Muscle layer of duodenum (tissue), 2 donors: ENCODE results near the gene CYTL1.

Source experiments
- H3K27ac ChIP-seq: one replicate; pipeline ENCODE4 v1.7.0; 2013; ENCODE audit warnings: mild to moderate bottlenecking, low read length
- H3K27me3 ChIP-seq: one replicate; pipeline ENCODE4 v1.7.0; 2013; ENCODE audit warnings: low read depth, mild to moderate bottlenecking, control low read depth, low read length
- H3K36me3 ChIP-seq, 2 donors: one replicate each; pipeline ENCODE4 v1.7.0; 2013; ENCODE audit warnings: low read length in 2 of 2, control low read depth in 1 of 2, mild to moderate bottlenecking in 1 of 2; ENCODE audit not compliant: insufficient read depth in 2 of 2, control insufficient read depth in 1 of 2
- H3K4me1 ChIP-seq, 2 donors: one replicate each; pipeline ENCODE4 v1.7.0; 2013; ENCODE audit warnings: low read length in 2 of 2, mild to moderate bottlenecking in 2 of 2, control low read depth in 1 of 2, moderate library complexity in 1 of 2; ENCODE audit not compliant: insufficient read depth in 2 of 2, control insufficient read depth in 1 of 2
- H3K4me3 ChIP-seq, 2 donors: one replicate each; pipeline ENCODE4 v1.7.0; 2013; ENCODE audit warnings: low read length in 2 of 2, low read depth in 1 of 2, mild to moderate bottlenecking in 1 of 2
- H3K9me3 ChIP-seq, 2 donors: one replicate each; pipeline ENCODE4 v1.7.0; 2013; ENCODE audit warnings: low read length in 2 of 2, control low read depth in 1 of 2, mild to moderate bottlenecking in 1 of 2; ENCODE audit not compliant: control insufficient read depth in 1 of 2
- donor health status: healthy.

Gene CYTL1

DNA sequence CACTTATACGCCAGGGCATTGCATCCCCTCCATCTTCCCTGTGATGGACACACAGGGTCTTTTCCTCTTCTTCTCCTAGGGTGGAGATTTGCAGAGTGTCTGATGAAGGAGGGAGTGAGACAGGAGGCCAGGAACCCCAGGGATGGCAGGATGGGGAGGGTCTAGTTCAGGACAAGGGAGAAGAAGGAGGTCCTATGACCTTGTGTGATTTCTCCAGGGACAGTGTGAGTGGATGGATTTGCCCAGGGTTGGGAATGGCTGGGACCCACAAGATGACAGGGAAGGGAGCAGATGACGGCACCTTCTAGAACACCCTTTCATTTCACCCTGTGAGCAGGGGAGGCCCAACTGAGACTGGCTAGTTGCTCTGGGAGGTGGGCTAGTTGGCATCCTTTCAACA lies 34.2 kb downstream of the CYTL1 start:
- Histone ChIP-seq H3K4me1 (no peaks in the 10 kb centered on the region), H3K27me3 (no peaks in the 10 kb centered on the region), H3K4me3 (no peak overlapping the region), H3K36me3 (no peaks in the 10 kb centered on the region), H3K27ac (no peak overlapping the region), H3K9me3 (no peaks in the 10 kb centered on the region)

DNA sequence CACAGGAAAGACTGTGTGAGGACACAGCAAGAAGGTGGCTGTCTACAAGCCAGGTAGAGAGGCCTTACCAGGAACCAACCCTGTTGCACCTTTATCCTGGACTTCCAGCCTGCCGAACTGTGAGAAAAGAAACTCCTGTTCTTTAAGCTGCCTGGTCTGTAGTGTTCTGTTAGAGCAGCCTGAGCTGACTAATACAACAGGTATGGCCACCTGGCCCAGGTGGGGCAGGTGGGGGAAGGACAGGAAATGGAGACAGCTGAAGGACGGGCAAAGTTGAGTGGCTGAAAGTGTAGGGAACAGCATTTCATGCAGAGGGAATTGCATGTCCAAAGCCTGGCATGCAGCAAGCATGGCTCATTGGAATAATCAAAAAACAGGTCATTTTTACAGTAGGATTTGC lies 35.1 kb downstream of the CYTL1 start:
- H3K4me1 ChIP-seq, result no peaks in the 10 kb centered on the region
- no peak overlapping the region for H3K4me3 ChIP-seq
- H3K36me3 ChIP-seq, result no peaks in the 10 kb centered on the region
- no peaks in the 10 kb centered on the region for H3K27me3 ChIP-seq
- H3K9me3 ChIP-seq, result no peaks in the 10 kb centered on the region
- no peak overlapping the region for H3K27ac ChIP-seq

DNA sequence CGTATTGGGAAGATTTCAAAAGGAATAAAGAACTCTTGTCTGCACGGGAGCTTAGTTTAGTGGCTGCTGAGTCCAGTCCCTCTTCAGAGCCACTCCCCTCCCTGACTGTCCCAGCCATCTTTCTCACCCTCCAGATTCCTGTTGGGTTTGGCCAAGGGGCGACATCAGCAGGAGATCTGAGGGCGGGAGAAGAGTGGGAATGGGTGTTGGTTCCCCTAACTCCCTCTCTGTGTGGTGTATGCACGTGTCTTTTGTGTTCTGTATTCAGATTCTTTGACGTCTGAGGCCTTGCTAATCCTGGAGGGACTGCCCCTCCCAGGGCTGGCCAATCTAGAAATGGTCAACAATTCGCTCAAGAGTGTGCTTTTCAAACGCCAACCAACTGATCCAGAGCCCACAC lies 37.4 kb downstream of the CYTL1 start:
- H3K9me3 ChIP-seq, result no peaks in the 10 kb centered on the region
- H3K36me3 ChIP-seq, result no peaks in the 10 kb centered on the region
- H3K27ac ChIP-seq, result no peak overlapping the region
- H3K27me3 ChIP-seq, result no peaks in the 10 kb centered on the region
- H3K4me3 ChIP-seq, result no peak overlapping the region
- H3K4me1 ChIP-seq, result no peaks in the 10 kb centered on the region

DNA sequence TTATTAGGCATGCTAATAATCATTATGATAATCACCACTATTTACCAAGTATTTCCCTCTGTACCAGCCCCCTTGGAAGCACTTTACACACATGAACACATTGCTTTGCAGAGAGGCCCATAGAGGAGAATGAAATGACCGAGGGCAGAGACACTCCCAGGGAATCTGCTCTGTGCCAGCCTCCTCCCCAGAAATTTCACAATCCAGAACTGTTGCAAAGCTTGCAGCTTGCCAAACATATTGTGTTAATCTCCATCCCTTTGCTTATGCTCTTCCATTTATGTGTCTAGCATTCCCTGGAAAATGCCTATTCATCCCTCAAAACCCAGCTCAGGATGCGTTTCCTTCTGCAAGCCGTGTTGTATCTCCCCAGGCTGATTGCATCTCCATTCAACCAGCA lies 37.8 kb downstream of the CYTL1 start:
- Histone ChIP-seq H3K27ac (no peak overlapping the region), H3K9me3 (no peaks in the 10 kb centered on the region), H3K4me1 (no peaks in the 10 kb centered on the region), H3K36me3 (no peaks in the 10 kb centered on the region), H3K27me3 (no peaks in the 10 kb centered on the region), H3K4me3 (no peak overlapping the region)

DNA sequence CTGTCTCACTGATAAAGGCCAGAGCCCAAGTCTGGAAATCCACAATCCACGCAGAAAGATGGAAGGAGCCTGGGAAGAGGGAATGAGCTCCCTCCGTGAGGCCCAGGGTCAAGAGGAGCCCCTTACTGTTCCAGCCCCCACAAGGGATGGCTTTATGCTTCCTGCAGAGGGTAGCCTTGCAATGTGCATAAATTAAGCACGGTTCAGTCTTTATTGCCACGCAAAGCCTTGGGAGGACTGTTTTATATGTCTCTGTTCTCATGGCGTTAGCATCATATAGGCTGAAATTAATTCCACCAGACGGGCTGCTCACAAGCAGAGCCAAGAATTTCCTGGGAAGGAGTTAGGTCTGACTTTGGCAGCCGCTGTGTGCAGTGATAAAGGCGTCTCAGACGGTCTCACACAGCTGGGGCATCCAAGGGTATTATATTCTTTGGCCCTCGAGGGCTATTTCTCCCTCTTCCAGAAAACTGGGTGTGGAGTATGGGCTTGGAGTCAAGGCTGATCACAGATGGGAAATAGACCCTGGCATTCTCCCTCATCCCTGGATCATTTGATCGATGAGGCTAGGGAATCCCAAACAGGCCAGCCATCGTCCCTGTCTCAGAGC lies 38.5 kb downstream of the CYTL1 start:
- Histone ChIP-seq H3K4me3 (no peak overlapping the region), H3K36me3 (no peaks in the 10 kb centered on the region), H3K27ac (no peak overlapping the region), H3K27me3 (no peaks in the 10 kb centered on the region), H3K4me1 (no peaks in the 10 kb centered on the region), H3K9me3 (no peaks in the 10 kb centered on the region)

DNA sequence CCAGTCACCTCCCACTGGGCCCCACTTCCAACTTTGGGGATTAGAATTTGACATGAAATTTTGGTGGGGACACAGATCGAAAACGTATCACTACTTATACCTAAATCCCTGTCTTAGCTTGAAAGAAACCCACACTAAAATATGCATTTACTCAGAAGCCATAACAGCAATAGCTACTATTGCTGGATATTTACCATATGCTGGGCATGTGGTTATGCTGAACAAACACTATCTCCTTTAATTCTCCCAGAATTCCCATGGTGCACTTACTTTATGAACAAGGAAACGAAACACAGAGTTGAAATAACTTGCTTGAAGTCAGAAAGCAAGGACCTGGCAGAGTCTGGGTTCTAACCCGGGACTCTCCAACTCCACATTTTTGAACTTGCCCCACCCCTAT lies 39.3 kb downstream of the CYTL1 start:
- no peak overlapping the region for H3K4me3 ChIP-seq
- H3K36me3 ChIP-seq, result no peaks in the 10 kb centered on the region
- H3K27me3 ChIP-seq, result no peaks in the 10 kb centered on the region
- no peak overlapping the region for H3K27ac ChIP-seq
- H3K4me1 ChIP-seq, result no peaks in the 10 kb centered on the region
- H3K9me3 ChIP-seq, result no peaks in the 10 kb centered on the region

- Histone ChIP-seq H3K4me1 (no peaks in the 10 kb centered on the region), H3K36me3 (no peaks in the 10 kb centered on the region), H3K9me3 (no peaks in the 10 kb centered on the region), H3K27ac (no peak overlapping the region), H3K4me3 (no peak overlapping the region), H3K27me3 (no peaks in the 10 kb centered on the region)
Observed at GRCh38 chr4:4974727-4975126, 44.5 kb downstream of the CYTL1 start.

GRCh38 chr4:4971796-4972195 lies 47.5 kb downstream of the CYTL1 start:
- no peaks in the 10 kb centered on the region for H3K4me1 ChIP-seq
- H3K27me3 ChIP-seq, result no peaks in the 10 kb centered on the region
- no peaks in the 10 kb centered on the region for H3K9me3 ChIP-seq
- no peak overlapping the region for H3K27ac ChIP-seq
- no peaks in the 10 kb centered on the region for H3K36me3 ChIP-seq
- no peak overlapping the region for H3K4me3 ChIP-seq

- no peaks in the 10 kb centered on the region for H3K4me1 ChIP-seq
- no peak overlapping the region for H3K27ac ChIP-seq
- no peaks in the 10 kb centered on the region for H3K27me3 ChIP-seq
- H3K4me3 ChIP-seq, result no peak overlapping the region
- no peaks in the 10 kb centered on the region for H3K9me3 ChIP-seq
- no peaks in the 10 kb centered on the region for H3K36me3 ChIP-seq
Observed at GRCh38 chr4:4969298-4969697, 50.0 kb downstream of the CYTL1 start.

DNA sequence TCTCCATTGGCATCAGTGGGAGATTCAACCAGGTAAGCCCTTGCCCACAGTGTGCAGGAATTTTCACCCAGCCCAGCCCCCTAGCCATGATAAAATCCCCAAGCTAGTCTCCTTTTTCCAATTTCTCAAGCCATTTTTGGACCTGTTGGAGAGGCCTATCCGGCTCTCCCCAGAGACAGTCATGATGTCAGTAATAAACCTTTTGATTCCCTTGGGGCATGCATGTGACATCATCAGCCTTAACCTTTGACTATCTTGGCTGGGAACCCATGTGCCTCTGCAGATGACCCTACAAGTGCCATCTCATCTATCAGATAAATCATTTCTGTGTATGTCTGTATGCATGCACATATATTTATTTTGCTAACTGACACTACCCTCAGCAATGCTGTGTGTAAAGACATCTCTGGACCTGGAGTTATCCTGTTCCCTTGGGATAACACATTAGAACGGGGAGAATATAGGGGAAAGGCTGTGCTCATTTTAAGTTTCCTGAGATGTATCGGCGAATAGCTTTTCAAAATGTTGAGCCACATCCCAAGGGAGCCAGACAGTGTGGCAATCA lies 51.0 kb downstream of the CYTL1 start:
- H3K4me1 ChIP-seq, result no peaks in the 10 kb centered on the region
- H3K27ac ChIP-seq, result no peak overlapping the region

More for the DNA sequence above, 51.0 kb downstream of the CYTL1 start:
- Histone ChIP-seq H3K36me3 (no peaks in the 10 kb centered on the region), H3K9me3 (peaks cover 6 to 10% of the 10 kb centered on the region in 2 donors), H3K4me3 (no peak overlapping the region), H3K27me3 (no peaks in the 10 kb centered on the region)
